HepG2 (cell line): Measurements from ENCODE around the gene FITM2. TPM values are rescaled to one million over a fixed set of nuclear protein-coding genes. Genes with fewer than 3 reads are reported as not detected.
A peak's percentile ranks its signal among the peaks of the same experiment; 100 is the strongest.

Source experiments
- ATAC-seq: fragments of 200-7000 bp; cut with Tn5 transposase; 3 replicates; pipeline ENCODE4 v1.9.1; 2020; ENCODE audit warnings: mild to moderate bottlenecking, moderate library complexity
- BruUV-seq: library from RNA; stranded (reverse); fragments of 400-500 nt; replicated peaks from 2 replicates; lab custom pipeline; 2021; lab: Mats Ljungman, UMichigan
- CTCF ChIA-PET: fragments of 300-600 bp; formaldehyde crosslinking; extraction: SDS; loops from one replicate; lab custom pipeline; 2021; ENCODE audit warnings: low total read pairs, inconsistent platforms, low intra/inter-chr PET ratio; lab: Yijun Ruan, JAX
- POLR2A ChIA-PET: fragments of 350-600 bp; sonication (Branson Sonifier 250); formaldehyde crosslinking; loops from one replicate; lab custom pipeline; 2020; ENCODE audit warnings: antibody characterized with exemption, inconsistent platforms; lab: Yijun Ruan, JAX
- DNase-seq: peaks from one replicate; pipeline ENCODE4 v3.0.0-alpha.2; 2015; ENCODE audit warnings: low spot score
- FAIRE-seq: peaks from 3 replicates; lab custom pipeline; 2011; peaks lifted over from hg19 to GRCh38; lab: Jason Lieb, UNC
- H2AFZ ChIP-seq: one replicate; pipeline ENCODE4 v1.6.1; 2011; ENCODE audit warnings: low read length, inconsistent platforms
- H3K27ac ChIP-seq: fragments of 300-600 bp; 3 replicates; pipeline ENCODE4 v1.8.0; 2011; ENCODE audit warnings: mixed run types, mild to moderate bottlenecking, mixed read lengths, low read length, inconsistent platforms; ENCODE audit not compliant: insufficient read depth; ENCODE audit errors: extremely low read length
- H3K27me3 ChIP-seq, 2 experiments: fragments of 200-600 bp in 1 of 2; 2 replicates in 1 of 2; 3 replicates in 1 of 2; pipeline versions ENCODE4 v1.6.0 to v1.8.0; 2011; ENCODE audit warnings: low read length in 2 of 2, mild to moderate bottlenecking in 2 of 2, moderate library complexity in 2 of 2, inconsistent platforms in 1 of 2; ENCODE audit not compliant: insufficient read depth in 2 of 2, control insufficient read depth in 1 of 2
- H3K36me3 ChIP-seq, 2 experiments: fragments of 200-600 bp in 1 of 2; replicated peaks in 1 of 2; 2 replicates in 1 of 2; 3 replicates in 1 of 2; pipeline versions ENCODE4 v1.5.1 to v1.8.0; 2011; ENCODE audit warnings: low read length in 2 of 2, inconsistent platforms in 1 of 2; ENCODE audit not compliant: insufficient read depth in 2 of 2, control insufficient read depth in 1 of 2
- H3K4me1 ChIP-seq: 2 replicates; pipeline ENCODE4 v1.5.1; 2012; ENCODE audit warnings: low read length, inconsistent platforms; ENCODE audit not compliant: insufficient read depth
- H3K4me2 ChIP-seq: 2 replicates; pipeline ENCODE4 v1.6.0; 2011; ENCODE audit warnings: low read depth, low read length, inconsistent platforms
- H3K4me3 ChIP-seq, 3 experiments: fragments of 200-600 bp in 1 of 3; sonication (generic), shearing (Covaris generic) in 1 of 3; replicated peaks in 1 of 3; 2 replicates each; pipeline ENCODE4 v1.5.1; 2011 to 2016; ENCODE audit warnings: low read length in 3 of 3, inconsistent platforms in 2 of 3, low read depth in 2 of 3, mild to moderate bottlenecking in 2 of 3, control low read depth in 1 of 3, mixed read lengths in 1 of 3; ENCODE audit not compliant: insufficient read depth in 1 of 3
- H3K79me2 ChIP-seq: one replicate; pipeline ENCODE4 v1.6.1; 2011; ENCODE audit warnings: low read length, inconsistent platforms; ENCODE audit not compliant: insufficient read depth
- H3K9ac ChIP-seq: 2 replicates; pipeline ENCODE4 v1.6.0; 2011; ENCODE audit warnings: mild to moderate bottlenecking, low read depth, low read length, inconsistent platforms; ENCODE audit not compliant: insufficient read depth
- H3K9me3 ChIP-seq: 2 replicates; pipeline ENCODE4 v1.5.1; 2012; ENCODE audit warnings: mild to moderate bottlenecking, low read length
- H4K20me1 ChIP-seq: 2 replicates; pipeline ENCODE4 v1.6.0; 2011; ENCODE audit warnings: inconsistent platforms, mild to moderate bottlenecking, low read length, moderate library complexity; ENCODE audit not compliant: insufficient read depth
- CENPX ChIP-seq: sonication (generic); formaldehyde crosslinking; IDR thresholded peaks from 2 replicates; pipeline ENCODE4 v1.9.0; 2021; ENCODE audit warnings: mild to moderate bottlenecking, missing genetic modification reagents, moderate library complexity
- ELK4 ChIP-seq: sonication (generic); formaldehyde crosslinking; IDR thresholded peaks from 2 replicates; pipeline ENCODE4 v1.9.0; 2021; ENCODE audit warnings: missing genetic modification reagents, borderline replicate concordance
- GATAD1 ChIP-seq: IDR thresholded peaks from 2 replicates; pipeline ENCODE4 v1.6.1; 2016; ENCODE audit warnings: missing genetic modification reagents, missing compliant biosample characterization
- GLI4 ChIP-seq: sonication (generic); formaldehyde crosslinking; IDR thresholded peaks from 2 replicates; pipeline ENCODE4 v1.5.1; 2020; ENCODE audit warnings: missing genetic modification reagents, mild to moderate bottlenecking, moderate library complexity, borderline replicate concordance
- GZF1 ChIP-seq: sonication (generic); formaldehyde crosslinking; IDR thresholded peaks from 2 replicates; pipeline ENCODE4 v1.5.1; 2020; ENCODE audit warnings: mild to moderate bottlenecking, missing genetic modification reagents
- IKZF4 ChIP-seq: sonication (generic); formaldehyde crosslinking; IDR thresholded peaks from 2 replicates; pipeline ENCODE4 v1.5.1; 2020; ENCODE audit warnings: borderline replicate concordance, mild to moderate bottlenecking, low read depth, missing genetic modification reagents; ENCODE audit errors: not compliant biosample characterization
- NFE2L1 ChIP-seq: sonication (generic); formaldehyde crosslinking; IDR thresholded peaks from 2 replicates; pipeline ENCODE4 v1.4.0; 2020; ENCODE audit warnings: missing genetic modification reagents, mild to moderate bottlenecking, borderline replicate concordance
- NKX3-1 ChIP-seq: sonication (generic); formaldehyde crosslinking; IDR thresholded peaks from 2 replicates; pipeline ENCODE4 v1.5.0; 2020; ENCODE audit warnings: missing genetic modification reagents
- NPAS2 ChIP-seq: sonication (generic); formaldehyde crosslinking; IDR thresholded peaks from 2 replicates; pipeline ENCODE4 v1.8.0; 2022; ENCODE audit warnings: mild to moderate bottlenecking, missing genetic modification reagents, borderline replicate concordance
- SIX1 ChIP-seq: sonication (generic); formaldehyde crosslinking; IDR thresholded peaks from 2 replicates; pipeline ENCODE4 v1.4.0; 2020; ENCODE audit warnings: missing genetic modification reagents, borderline replicate concordance
- SP5 ChIP-seq: IDR thresholded peaks from 2 replicates; pipeline ENCODE4 v1.6.1; 2016; ENCODE audit warnings: low read depth, borderline replicate concordance
- TBL1XR1 ChIP-seq: fragments of 150-350 bp; IDR thresholded peaks from 2 replicates; pipeline ENCODE4 v1.6.1; 2014; ENCODE audit warnings: borderline replicate concordance, low read length; ENCODE audit not compliant: partially characterized antibody
- TOPORS ChIP-seq: sonication (generic); formaldehyde crosslinking; IDR thresholded peaks from 2 replicates; pipeline ENCODE4 v1.8.0; 2023; ENCODE audit warnings: mild to moderate bottlenecking, missing genetic modification reagents
- YEATS2 ChIP-seq: sonication (generic); formaldehyde crosslinking; IDR thresholded peaks from 2 replicates; pipeline ENCODE4 v1.4.0; 2020; ENCODE audit warnings: missing genetic modification reagents, borderline replicate concordance
- ZBTB1 ChIP-seq: sonication (generic); formaldehyde crosslinking; IDR thresholded peaks from 2 replicates; pipeline ENCODE4 v1.4.0; 2020; ENCODE audit warnings: missing genetic modification reagents, borderline replicate concordance
- ZBTB39 ChIP-seq: sonication (generic); formaldehyde crosslinking; IDR thresholded peaks from 2 replicates; pipeline ENCODE4 v1.5.0; 2020; ENCODE audit warnings: missing genetic modification reagents
- ZBTB8A ChIP-seq: sonication (generic); formaldehyde crosslinking; IDR thresholded peaks from 2 replicates; pipeline ENCODE4 v1.4.0; 2020; ENCODE audit warnings: mild to moderate bottlenecking, low read depth, missing genetic modification reagents, borderline replicate concordance
- ZNF205 ChIP-seq: IDR thresholded peaks from 2 replicates; pipeline ENCODE4 v1.6.1; 2018; ENCODE audit warnings: missing biosample characterization, missing genetic modification reagents
- ZNF253 ChIP-seq: sonication (generic); formaldehyde crosslinking; IDR thresholded peaks from 2 replicates; pipeline ENCODE4 v1.8.0; 2022; ENCODE audit warnings: mild to moderate bottlenecking, missing genetic modification reagents, borderline replicate concordance
- ZNF260 ChIP-seq: sonication (generic); formaldehyde crosslinking; IDR thresholded peaks from 2 replicates; pipeline ENCODE4 v1.4.0; 2020; ENCODE audit warnings: missing genetic modification reagents, low read depth, mild to moderate bottlenecking, borderline replicate concordance
- ZNF567 ChIP-seq: sonication (generic); formaldehyde crosslinking; IDR thresholded peaks from 2 replicates; pipeline ENCODE4 v1.8.1; 2023; ENCODE audit warnings: mild to moderate bottlenecking, missing genetic modification reagents, borderline replicate concordance
- ZNF589 ChIP-seq: sonication (generic); formaldehyde crosslinking; conservative IDR thresholded peaks from 2 replicates; pipeline ENCODE4 v1.8.0; 2022; ENCODE audit warnings: mild to moderate bottlenecking, moderate library complexity, missing genetic modification reagents
- ZSCAN29 ChIP-seq: sonication (generic); formaldehyde crosslinking; conservative IDR thresholded peaks from 2 replicates; pipeline ENCODE4 v1.4.0; 2020; ENCODE audit warnings: mild to moderate bottlenecking, missing genetic modification reagents
- in situ Hi-C: cut with HindIII; loops from 2 replicates; pipeline ENCODE4 v1.10.0; 2017; ENCODE audit warnings: low pct_unique_long_range_greater_than_20kb; ENCODE audit not compliant: extremely low pct_ligation_motif_present
- intact Hi-C: fragments of 100-400 bp; cut with micrococcal nuclease; formaldehyde crosslinking; loops from one replicate; pipeline ENCODE4 v1.10.0; 2022; ENCODE audit not compliant: unreplicated experiment
- polyA plus RNA-seq, 8 experiments: library from polyadenylated mRNA; depleted of rRNA in 3 of 8; stranded (reverse) in 7 of 8; unstranded in 1 of 8; fragments of >200 nt; fragmentation: Illumina TruSeq in 4 of 8; extraction: Trizol in 4 of 8; gene quantifications; 2 replicates each; pipeline versions ENCODE4 v1.2.1 to v1.2.3, GENCODE V29; 2011 to 2016; ENCODE audit warnings: low read depth in 4 of 8, missing spikeins in 1 of 8, mixed read lengths in 1 of 8; ENCODE audit not compliant: insufficient read depth in 1 of 8
- total RNA-seq, 5 experiments: library from RNA; depleted of rRNA; stranded (reverse); fragments of >200 nt; fragmentation: Illumina TruSeq; extraction: Trizol; gene quantifications; 2 replicates each; pipeline ENCODE4 v1.2.3, GENCODE V29; 2016; ENCODE audit warnings: low read depth in 1 of 5
- TF ChIP-seq, protein P1 (sequence below): IDR thresholded peaks from 2 replicates; pipeline ENCODE4 v1.6.1; 2016; ENCODE audit warnings: low read depth, borderline replicate concordance

Gene FITM2
- total and polyA plus RNA-seq, 2 of the 13 experiments (the other 11 are each of a cell fraction or from before 2014, with no cell fraction given), result 9.6 to 24.5 TPM

GRCh38 chr20:44301285-44301684 lies 9.7 kb downstream of the FITM2 start:
- no peak overlapping the region for H3K9ac ChIP-seq
- H4K20me1 ChIP-seq, result no peaks in the 10 kb centered on the region
- no peaks in the 10 kb centered on the region for H3K9me3 ChIP-seq
- H3K36me3 ChIP-seq, result no peaks in the 10 kb centered on the region; a peak in 1 of 5 replicates
- H3K4me3 ChIP-seq, result no peak overlapping the region
- ATAC-seq, result no peak
- DNase-seq, result no peak
- H3K79me2 ChIP-seq, result no peaks in the 10 kb centered on the region
- in situ Hi-C loops (no loop called here), intact Hi-C loops (no loop called here)
- BruUV-seq, result no TSS peak
- ChIA-PET POLR2A (interaction anchor here (1.9 to 2.0 kb wide), 2 partner anchors 9 to 101 kb away, joined by 6 to 11 read pairs; partner anchors contain the start of gene FITM2), CTCF (no interaction called here)
- peaks cover 27% of the 10 kb centered on the region for H3K4me1 ChIP-seq
- no peak for FAIRE-seq
- no peak overlapping the region for H2AFZ ChIP-seq
- H3K4me2 ChIP-seq, result no peak overlapping the region
- no peaks in the 10 kb centered on the region for H3K27me3 ChIP-seq
- peak overlapping the region; percentile 82 for H3K27ac ChIP-seq
- no peak for TF ChIP-seq ZBTB8A (CRISPR knock-in tag)
- TF ChIP-seq GZF1 (CRISPR knock-in tag), result no peak
- TF ChIP-seq TOPORS (CRISPR knock-in tag), result no peak; the same call in 1 of the 2 replicates
- TF ChIP-seq NKX3-1, result no peak
- no peak for TF ChIP-seq GLI4 (CRISPR knock-in tag)
- no peak for TF ChIP-seq NFE2L1 (CRISPR knock-in tag)
- TF ChIP-seq ZNF260 (CRISPR knock-in tag), result no peak
- TF ChIP-seq ZNF205 (CRISPR knock-in tag), result no peak
- peak; percentile 2; the same call in 1 of the 2 replicates for TF ChIP-seq GATAD1 (CRISPR knock-in tag)
- TF ChIP-seq, protein P1, sequence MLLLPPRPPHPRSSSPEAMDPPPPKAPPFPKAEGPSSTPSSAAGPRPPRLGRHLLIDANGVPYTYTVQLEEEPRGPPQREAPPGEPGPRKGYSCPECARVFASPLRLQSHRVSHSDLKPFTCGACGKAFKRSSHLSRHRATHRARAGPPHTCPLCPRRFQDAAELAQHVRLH (CRISPR knock-in tag), result no peak
- no peak for TF ChIP-seq ZBTB1 (CRISPR knock-in tag)
- TF ChIP-seq ZNF567 (CRISPR knock-in tag), result no peak
- no peak for TF ChIP-seq ELK4 (CRISPR knock-in tag)
- no peak for TF ChIP-seq ZNF253
- TF ChIP-seq NPAS2 (CRISPR knock-in tag), result no peak
- TF ChIP-seq YEATS2 (CRISPR knock-in tag), result no peak
- TF ChIP-seq ZSCAN29 (CRISPR knock-in tag), result no peak
- TF ChIP-seq SIX1 (CRISPR knock-in tag), result no peak
- no peak for TF ChIP-seq SP5 (CRISPR knock-in tag)
- peak; percentile 35 for TF ChIP-seq IKZF4 (CRISPR knock-in tag)
- no peak for TF ChIP-seq ZNF589 (CRISPR knock-in tag)
- no peak for TF ChIP-seq TBL1XR1
- no peak for TF ChIP-seq CENPX (CRISPR knock-in tag)
- no peak for TF ChIP-seq ZBTB39
